Glomerular endothelial cell (primary cell): Measurements from ENCODE around the gene FBLN2. TPM values are rescaled to one million over a fixed set of nuclear protein-coding genes. Genes with fewer than 3 reads are reported as not detected.

Source experiments
- DNase-seq: peaks from one replicate; pipeline ENCODE4 v3.0.0-alpha.2; 2011; ENCODE audit warnings: low read depth, low spot score; ENCODE audit errors: extremely low read depth
- total RNA-seq: library from RNA; depleted of rRNA; stranded (reverse); fragments of >200 nt; gene quantifications from 2 replicates; pipeline ENCODE4 v1.2.3, GENCODE V29; 2015

Gene FBLN2
- total RNA-seq, 1 donor from 2014 or later, result 14.2 TPM

DNA sequence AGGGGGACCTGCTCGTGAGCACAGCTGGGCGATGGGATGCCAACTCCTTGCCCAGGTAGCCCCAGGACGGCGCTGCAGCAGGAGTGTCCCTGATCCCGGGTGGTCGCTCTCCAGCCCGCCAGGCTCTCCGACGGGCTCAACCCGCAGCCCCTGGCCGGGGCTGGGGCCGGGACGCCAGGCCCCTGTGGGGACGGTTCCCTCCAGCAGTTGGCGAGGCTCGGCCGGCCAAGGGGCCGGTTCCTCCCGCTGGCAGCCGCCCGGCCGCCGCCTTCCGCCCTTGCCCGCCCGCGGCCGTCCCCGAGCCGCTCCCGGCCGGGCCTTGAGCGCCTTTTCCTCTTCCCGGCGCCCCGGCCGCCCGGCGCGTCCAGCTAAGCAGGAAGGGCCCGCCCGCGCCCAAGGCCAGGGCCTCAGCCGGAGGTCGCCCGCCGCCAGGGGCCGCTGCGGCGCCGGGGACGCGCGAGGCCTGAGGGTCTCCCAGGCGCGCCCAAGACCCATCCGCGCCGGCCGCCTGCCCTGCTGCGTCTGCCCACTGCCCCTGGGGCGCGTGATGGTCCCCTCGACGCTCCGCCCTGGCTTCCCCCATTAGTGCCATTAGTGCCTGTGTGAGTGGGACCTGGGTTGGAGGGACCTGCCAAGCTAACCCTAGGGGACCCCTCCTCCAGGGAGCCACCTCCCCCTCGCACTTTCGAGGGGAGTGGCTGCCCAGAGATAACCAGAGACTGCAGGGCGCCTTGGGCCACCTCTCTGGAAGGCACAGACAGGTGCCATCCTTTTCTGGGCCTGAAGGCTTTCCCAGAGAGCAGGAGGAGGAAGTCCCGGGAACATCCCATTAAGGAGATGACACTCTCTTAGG lies 106.4 kb downstream of the FBLN2 start:
- no peak for DNase-seq

DNA sequence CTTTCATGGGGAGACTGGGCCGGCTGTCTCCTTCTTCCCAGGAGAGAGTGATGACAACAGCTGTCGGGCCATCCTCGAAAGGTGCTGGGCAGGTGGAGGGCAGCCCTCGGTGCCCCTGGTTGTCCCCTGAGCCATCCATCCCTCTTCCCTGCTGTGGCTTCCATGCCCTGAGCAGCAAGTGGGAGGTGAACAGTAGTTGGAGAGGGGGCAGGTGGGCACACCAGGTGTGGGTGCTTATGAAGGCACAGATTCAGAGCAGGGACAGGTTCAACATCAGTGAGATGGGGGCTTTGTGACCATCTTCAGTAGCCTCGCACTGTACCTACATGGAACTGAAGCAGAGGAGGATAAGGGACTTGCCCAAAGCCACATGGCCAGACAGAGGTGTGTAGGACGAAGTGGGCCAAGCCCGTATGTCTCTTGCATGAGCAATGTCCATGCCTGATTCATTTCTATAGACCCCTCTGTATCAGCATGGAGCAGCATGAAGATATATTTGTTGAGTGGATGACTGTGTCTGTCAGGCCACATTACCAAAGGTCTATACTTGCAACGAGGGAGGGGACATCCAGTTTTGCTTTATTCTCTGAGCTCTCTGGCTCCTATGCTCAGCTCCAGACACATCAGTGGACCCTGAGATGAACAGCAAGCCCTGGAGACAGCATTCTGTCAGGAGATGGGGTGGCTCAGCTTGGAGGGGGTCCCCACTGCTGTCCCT lies 107.8 kb downstream of the FBLN2 start:
- DNase-seq, result no peak

DNA sequence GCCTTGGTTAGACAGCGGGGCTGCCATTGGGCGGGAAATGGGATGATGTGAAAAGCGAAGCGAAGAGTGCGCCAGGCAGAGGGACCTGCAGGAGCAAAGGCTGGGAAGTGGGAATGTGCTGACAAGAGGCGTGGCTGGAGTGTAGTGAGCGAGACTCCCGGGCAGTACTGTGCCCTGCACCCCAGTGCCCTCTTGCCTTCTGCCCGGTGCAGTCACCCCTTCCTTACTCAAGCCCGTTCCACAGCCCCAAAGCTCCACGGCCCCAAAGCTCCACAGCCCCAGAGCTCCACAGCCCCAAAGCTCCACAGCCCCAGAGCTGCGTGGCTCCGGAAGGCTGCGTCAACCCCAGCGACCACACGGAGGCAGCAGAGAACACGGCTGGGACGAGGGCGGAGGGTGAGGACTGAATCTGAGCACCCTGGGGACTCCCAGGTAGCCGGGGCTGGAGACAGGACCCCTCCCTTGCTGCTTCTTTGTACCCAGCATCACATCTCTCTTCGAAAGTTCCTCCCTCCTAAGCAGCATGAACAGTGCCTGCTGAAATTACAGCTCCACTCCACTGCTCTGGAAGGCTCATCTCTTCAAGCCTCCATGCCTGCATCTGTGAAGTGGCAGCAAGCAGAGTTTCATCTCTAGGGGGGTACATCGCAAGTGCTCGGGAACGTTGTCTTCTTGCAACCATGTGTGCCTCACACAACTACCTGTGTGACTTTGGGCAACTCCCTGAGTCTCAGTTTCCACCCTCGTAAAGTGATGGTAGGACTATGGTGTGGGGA lies 108.9 kb downstream of the FBLN2 start:
- no peak for DNase-seq

DNA sequence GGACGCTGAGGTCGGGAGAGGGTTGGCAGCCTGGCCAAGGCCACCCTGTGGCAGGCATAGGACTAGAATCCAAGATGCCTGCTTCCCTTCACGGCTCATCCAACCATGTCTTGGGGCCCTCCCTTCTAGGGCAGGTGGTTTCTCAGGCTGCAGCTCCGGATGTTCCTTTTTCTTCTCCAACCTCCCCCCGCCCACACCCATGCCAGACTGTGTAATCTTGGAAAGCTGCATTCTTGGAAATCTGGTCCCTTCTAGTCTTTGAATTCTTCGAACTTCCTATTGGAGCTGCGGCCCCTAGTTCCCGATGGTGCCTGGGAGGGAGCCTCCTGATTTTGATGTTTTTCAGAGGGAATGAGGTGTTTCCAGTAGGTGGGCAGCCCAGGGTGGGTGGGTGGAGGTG lies 109.8 kb downstream of the FBLN2 start:
- no peak for DNase-seq

DNA sequence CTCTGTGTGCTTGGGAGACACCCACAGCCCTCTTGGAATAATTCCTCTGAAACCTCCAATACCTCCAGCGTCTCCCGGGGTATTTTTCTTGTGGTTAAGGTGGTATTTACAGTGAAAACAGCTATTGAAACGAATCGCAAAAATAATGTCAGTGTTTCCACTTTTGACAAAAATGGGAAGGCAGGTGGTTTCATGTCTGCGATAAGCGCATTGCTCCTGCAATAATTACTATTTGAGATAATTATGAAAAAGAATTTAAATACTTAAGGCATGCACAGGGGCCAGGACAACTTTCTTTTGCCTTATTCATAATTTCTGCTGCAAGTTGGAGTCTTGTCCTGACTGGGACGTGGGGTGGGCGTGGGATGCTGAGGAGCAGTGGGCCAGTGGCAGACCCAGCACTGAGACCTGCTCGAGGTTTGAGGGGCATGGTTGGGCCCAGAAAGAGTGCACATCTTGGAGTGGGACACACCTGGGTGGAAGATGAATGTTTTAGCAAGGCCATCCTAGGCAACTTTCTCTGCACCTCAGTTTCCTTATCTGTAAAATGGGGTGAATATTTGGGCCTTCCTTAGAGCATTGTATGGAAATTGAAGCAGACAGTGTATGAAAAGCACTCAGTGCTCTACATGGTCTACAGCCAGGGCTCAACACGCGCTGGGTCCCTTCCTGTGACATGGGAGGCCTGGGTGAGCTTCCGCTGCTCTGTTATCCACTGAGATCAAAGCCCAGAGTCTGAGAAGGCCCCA lies 110.5 kb downstream of the FBLN2 start:
- no peak for DNase-seq

DNA sequence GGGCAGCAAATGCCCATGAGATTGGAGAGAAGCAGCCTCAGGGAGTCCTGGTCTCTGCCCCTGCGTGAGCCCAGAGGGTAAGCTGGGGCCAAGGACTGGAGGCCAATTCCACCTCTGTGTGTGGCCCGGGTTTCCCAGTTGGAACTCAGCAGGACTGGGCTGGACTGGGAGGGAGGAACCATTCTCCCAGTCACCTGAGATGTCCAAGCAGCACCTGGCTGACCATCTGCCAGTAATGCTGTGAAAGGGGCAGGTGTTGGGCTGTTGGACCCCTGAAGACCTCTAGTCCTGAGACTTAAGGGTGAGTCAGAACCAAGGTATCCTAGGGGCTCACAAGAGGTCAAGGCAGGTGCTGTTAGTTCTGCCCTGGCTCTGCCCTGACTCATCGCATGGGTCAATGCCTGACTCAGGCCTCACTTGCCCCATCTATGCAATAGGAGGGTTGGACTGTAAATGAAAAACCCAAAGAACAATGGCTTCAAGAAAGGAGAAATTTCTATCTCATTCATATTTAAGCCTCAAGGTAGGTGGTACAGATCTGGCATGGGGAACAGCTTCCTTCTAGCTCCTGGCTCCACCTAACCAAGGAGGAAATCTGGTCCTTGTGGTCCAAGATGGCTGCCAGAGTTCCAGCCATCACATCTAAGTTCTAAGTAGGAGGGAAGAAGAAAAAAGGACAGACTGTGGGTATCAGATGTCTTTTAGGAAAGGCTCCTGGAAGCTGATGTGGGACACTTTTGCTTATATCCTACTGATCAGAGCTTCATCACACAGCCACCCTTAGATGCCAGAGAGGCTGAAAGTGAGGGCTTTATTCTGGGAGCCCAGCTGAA lies 111.3 kb downstream of the FBLN2 start:
- no peak for DNase-seq

DNA sequence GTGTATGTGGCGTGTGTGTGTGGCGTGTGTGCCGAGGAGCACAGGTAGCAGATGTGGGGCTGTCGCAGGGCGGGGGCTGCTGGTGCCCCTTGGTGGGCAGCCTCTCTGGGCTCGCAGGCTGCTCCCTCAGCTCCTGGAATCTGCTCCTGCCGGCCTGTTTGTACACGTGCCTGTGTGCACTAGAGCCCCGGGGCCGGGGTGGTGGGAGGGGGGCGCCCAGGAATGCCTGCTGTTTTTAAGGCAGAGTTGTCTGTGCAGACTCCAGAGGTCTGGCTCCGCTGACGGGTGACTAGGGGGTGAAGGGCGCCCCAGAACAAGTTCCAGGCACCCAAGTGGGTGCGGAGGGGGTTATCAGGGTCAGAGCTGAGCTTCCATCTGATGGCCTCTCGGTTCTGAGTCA lies 112.2 kb downstream of the FBLN2 start:
- no peak for DNase-seq

DNA sequence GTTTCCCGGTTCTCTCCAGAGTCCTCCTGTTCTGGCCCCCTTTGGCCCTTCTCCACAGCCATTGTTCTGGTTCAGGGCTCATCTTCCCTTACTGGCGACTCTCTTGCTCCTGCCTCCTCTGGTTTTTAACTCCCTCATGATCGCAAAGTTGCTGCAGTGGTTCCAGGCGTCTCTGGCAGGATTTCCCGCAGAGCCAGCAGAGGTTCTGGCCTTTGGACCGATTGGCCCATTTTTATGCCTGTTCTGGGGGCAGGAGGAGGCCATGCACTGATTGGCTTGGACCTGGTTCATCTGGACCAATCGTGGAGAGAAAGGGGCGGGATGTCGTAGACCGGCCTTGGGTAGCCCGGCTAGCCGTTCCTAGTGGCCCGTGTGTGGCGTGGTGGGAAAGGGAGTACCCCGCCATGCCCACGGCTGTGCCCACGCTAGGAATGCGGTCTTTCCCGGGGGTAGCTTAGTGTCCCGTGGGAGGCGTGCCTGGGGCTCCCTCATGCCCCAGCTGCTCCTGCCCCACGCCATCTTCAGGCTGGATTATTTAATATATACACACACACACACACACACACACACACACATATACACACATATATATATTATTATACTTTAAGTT lies 113.4 kb downstream of the FBLN2 start:
- DNase-seq, result no peak

DNA sequence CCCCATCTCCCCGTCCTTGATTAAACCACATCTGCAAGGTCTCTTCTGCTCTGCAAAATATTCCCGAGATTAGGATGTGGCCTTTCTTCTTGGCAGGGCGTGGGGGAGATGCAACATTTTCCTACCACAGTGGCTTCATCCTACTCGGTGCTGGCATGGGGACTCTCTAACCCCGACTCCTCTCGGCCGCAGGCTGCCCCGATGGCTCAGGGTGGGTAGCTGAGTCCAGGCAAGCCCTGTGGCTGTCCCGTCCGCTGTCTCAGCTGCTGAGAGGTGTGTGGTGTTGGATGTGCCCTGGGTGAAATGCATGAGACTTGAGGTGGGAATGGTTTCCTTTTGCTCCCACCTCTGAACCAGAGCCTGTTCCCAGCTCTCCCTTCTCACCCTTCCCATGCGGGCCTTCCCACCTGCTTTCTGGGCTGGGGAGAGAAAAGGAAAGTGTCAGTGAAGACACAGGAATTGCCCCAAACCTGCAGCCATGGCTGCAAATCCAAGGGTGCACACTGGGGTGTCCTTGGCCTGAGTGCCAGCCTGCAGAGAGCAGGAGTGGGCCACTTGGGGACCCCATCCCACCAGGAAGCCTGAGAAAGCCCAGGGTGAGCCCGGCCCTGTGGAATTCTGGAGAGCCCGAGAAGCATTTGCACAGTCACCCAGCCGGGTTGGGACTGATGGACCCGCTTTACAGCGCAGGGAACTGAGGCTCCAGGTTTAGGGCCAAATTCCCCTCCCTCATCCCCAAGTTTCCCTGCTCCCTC lies 115.0 kb downstream of the FBLN2 start:
- no peak for DNase-seq

DNA sequence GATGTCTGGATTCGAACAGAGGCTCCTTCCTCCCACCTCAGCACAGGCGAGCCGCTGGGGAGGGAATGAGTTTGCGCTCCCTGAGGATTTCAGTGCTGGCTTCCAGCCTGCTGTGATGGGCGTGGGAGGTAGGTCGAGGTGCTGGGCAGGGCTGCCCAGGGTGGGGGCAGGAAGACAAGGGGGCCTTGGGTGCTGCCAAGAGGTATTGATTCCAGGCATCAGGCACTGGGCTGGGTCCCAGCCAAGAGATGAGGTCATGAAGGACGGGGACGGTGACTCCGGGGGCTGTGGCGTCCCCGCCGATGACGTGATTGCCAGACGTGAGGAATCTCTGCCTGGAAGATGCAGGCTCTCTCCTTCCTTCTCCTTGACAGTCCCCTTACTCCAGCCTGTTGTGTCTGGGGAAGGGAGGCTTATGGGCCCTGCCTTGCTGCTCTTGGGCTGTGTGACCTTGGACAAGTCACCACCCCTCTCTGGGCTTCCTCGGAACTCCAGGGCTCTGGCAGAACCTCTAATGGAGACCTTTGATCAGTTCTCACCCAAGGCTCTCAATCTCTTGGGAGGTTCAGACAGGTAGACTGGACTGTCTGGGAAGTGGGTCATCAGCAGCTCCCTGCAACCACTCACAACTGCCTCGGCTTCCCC lies 116.8 kb downstream of the FBLN2 start:
- DNase-seq, result no peak

DNA sequence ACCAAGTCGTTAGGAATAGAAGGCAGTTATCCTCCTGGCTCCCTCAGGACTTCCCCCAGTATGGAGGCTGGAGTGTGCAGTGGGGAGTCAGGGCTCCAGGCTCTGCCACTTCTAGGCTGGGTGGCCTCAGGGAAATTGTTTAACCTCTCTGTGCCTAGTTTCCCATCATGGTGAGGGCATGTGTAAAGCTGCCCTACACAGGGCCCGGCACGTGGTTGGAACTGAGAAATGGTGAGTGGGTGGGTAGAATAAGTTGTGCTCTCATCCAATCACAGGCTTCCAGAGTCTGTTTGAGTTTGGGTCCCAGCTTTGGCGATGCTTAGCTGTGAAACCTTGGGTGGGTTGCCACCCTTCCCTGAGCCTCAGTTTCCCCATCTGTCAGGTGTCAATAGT lies 117.3 kb downstream of the FBLN2 start:
- no peak for DNase-seq

DNA sequence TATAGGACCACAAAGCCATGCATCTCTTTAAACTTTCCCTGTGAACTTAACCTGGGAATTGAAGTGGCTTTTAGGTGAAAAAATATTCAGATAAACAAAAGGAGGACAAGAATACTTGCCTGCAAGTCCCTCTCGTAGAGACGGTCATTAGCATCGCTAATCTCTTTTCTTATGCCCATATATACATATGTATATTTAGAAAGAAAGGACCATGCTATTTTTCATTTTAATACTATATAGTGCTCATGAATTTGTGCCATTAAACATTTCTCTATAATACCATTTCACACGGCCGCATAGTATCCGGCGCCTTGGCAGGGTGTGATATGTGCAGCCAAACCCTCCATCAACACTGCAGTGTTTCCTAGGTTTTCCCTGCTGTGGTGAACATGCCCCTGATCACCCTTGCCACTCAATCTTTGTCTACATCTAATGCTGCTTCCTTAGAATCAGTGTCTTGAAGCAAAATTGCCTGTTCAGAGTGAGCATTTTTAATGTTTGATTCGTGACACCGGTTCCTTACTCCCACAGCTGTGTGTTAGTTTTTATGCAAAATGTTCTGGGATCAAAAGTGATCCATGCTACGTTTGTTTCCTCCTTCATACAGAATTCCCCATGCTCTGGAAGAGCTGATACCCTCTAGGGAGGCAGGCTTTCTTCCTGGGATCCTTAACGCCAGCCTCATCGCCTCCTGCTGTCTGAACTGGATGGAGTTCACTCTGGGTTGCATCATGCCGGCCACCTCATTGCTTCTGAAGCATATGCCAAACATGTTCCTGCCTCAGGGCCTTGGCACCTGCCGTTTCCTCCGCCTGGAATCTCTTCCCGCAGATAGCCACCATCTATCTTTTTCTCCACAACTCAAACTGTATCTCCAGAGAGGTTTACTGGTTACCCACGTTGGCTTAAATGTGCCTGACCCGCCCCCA lies 118.1 kb downstream of the FBLN2 start:
- DNase-seq, result no peak

DNA sequence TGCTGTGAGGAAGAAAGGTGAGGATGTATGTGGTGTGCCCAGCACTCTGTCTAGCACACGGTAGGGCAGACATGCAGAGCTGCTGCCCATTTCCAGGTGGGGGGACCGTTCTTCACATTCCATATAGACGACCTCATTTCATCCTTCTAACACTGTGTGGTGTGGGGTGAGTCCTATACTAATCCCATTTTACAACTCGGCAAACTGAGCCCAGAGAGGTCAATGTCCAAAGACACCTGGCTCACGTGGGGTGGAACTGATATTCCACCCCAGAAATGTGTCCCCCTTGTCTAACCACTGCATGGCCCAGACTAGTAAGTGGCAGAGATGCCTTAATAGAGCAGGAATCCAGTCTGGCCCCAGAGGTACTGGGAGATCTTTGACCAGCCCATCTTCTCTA lies 119.2 kb downstream of the FBLN2 start:
- no peak for DNase-seq

DNA sequence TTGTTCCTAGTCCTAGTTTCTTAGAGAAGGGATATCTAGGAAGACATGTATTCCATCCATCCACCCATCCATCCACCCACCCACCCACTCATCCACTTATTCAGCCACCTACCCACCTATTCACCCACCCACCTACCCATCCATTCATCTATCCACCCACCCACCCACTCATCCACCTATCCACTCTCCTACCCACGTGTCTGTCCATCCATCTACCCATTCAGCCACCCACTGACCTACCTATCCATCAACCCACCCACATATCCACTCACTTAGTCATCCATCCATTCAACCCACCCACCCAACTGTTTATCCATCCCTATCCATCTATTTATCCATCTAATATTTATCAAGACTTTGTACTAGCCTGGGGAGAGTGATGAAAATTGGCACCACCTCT lies 120.5 kb downstream of the FBLN2 start:
- DNase-seq, result no peak

DNA sequence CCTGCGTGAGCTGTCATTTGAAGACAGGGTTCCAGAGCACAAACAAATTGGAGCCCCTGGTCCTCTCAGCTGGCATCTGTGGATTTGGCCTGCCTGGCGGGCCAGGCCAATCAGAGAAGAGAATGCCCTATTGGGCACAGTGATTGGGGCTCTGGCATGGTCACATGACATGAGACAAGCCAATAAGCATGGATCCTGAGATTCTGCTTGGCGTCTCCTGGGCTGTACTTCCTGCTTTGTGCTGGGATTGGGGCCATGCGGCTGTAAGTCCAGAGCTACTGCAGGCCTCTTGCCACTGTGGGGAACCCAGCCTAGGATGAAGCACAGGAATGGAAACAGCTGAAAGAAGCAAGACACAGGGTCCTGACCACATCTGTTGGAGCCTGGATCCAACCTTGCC lies 121.4 kb downstream of the FBLN2 start:
- no peak for DNase-seq

DNA sequence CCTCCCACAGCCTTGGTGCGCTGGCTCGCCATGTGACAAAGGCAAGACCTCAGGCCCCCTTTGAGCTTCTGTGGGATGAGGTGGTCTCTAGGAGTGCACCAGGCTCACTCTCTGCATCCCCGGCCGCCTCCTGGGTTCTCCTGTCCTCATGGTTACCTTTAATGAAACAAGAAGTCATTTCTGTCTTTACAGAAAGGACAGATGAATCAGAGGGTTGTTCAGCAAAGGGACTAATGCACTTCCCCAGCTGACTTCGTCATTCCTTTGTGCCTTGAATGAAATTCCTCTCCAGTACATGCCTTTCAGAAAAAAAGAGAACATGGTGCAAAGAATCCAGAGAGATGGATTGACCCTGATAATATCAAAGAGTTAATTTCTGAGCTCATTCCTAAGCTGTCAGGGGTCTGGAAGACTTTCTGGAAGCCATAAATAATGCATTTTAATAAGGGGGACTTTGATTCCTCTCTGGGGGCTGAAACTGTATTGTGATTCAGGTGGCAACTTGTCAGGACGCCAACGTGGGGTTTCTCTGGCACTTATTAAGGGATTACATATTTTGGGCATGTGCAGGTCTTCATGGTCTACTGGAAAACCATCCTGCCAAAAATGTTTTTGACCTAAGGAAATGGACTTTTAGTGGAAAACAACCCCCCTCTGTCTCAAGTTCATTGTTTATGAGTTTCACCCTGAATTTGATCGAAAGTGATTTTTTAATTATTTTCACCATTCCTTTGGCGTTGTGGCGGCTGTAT lies 122.7 kb downstream of the FBLN2 start:
- no peak for DNase-seq

DNA sequence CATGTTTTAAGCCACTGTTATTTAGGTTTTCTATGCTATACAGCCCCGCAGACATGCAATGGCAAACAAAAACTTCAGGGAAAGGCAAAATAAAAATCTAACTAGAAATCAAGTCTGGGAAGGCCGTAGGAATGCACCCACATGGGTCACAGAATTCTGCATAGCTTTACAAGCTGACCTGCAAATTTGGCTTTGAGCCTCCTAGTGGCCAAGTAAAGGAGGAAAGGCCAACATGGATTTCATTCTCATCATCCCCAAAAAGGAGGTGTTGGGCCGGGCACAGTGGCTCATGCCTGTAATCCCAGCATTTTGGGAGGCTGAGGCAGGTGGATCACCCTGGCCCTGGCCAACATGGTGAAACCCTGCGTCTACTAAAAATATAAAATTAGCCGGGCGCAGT lies 124.3 kb downstream of the FBLN2 start:
- no peak for DNase-seq
